ENCODE results near the gene TMEM229A. TPM values are rescaled to one million over a fixed set of nuclear protein-coding genes. Genes with fewer than 3 reads are reported as not detected.

Gene TMEM229A
- total and polyA plus RNA-seq, 2 donors: 0.73 to 2.0 TPM

DNA sequence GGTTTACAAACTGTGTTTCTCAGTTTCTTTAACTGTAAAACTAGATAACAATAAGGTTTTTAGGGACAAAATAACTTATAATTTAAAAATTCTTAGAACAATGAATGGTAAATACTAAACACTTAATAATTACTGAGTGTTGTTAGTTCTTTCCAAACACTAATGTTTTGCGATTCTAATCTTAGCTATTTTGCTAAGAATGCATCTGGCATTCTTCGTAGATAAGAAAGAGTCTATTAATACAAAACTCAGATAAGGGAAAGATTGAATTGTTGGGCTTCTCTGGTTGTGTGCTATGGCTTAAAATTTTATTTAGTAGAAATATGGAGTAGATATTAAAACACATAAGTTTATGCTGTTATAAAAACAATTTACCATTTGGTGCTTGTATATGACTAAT lies 45.4 kb downstream of the TMEM229A start:
- Histone ChIP-seq H3K27ac (ENCODE audit: low read depth) (no peak overlapping the region), H3K36me3 (ENCODE audit: insufficient read depth) (no peaks in the 10 kb centered on the region), H3K4me3 (ENCODE audit: low read depth, low read length) (no peak overlapping the region), H3K4me1 (ENCODE audit: insufficient read depth) (no peaks in the 10 kb centered on the region)
- DNase-seq (ENCODE audit: extremely low spot score): no peak
- 24% methylated on average over 2 of the region's 2 CpGs for WGBS

Other genes starting within 250 kb of the TMEM229A start
- gene HYAL4, start 187.9 kb downstream of the TMEM229A start, total RNA-seq: not detected
- not detected for gene HYAL4, start 187.9 kb downstream of the TMEM229A start, polyA plus RNA-seq
- not detected for gene SPAM1, start 107.8 kb downstream of the TMEM229A start, total RNA-seq
- gene SPAM1, start 107.8 kb downstream of the TMEM229A start, polyA plus RNA-seq: not detected